Right lobe of liver (tissue), 6 donors: ENCODE data around the gene PCLO. TPM values are rescaled to one million over a fixed set of nuclear protein-coding genes. Genes with fewer than 3 reads are reported as not detected.
"Not testable (repeated sequence)": the region's sequence is repeated elsewhere in the genome, so short reads cannot be mapped to it uniquely, and the experiment has no call there.

ENCODE experiments used
- ATAC-seq, 4 donors: fragments of 200-7000 bp; cut with Tn5 transposase; one replicate each; pipeline ENCODE4 v1.9.1; 2020; ENCODE audit warnings: mild to moderate bottlenecking in 4 of 4, moderate library complexity in 4 of 4
- DNase-seq, 3 donors: peaks; one replicate each; pipeline ENCODE4 v3.0.0-alpha.2; 2020
- H3K27ac ChIP-seq, 3 donors: fragments of 200-600 bp; one replicate each; pipeline ENCODE4 v1.8.0; 2022
- H3K27me3 ChIP-seq, 2 donors: fragments of 200-600 bp; one replicate each; pipeline ENCODE4 v1.8.0; 2022
- H3K36me3 ChIP-seq, 4 donors: fragments of 200-600 bp; sonication (generic) in 1 of 4; one replicate each; pipeline versions ENCODE4 v1.5.1 to v1.8.0; 2017 to 2022; ENCODE audit warnings: control low read depth in 1 of 4
- H3K4me1 ChIP-seq, 4 donors: fragments of 200-600 bp; sonication (generic) in 1 of 4; one replicate each; pipeline versions ENCODE4 v1.5.1 to v1.8.0; 2017 to 2022; ENCODE audit warnings: control low read depth in 1 of 4
- H3K4me3 ChIP-seq, 3 donors: fragments of 200-600 bp; one replicate each; pipeline ENCODE4 v1.8.0; 2022
- H3K9me3 ChIP-seq, 4 donors: fragments of 200-600 bp; sonication (generic) in 1 of 4; one replicate each; pipeline versions ENCODE4 v1.5.1 to v1.8.0; 2017 to 2022; ENCODE audit warnings: control low read depth in 1 of 4
- CTCF ChIP-seq, 4 donors: fragments of 200-600 bp in 3 of 4; fragments of 450-650 bp in 1 of 4; IDR thresholded peaks; one replicate each; pipeline versions ENCODE4 v1.5.1 to v1.8.0; 2016 to 2022; ENCODE audit warnings: antibody characterized with exemption in 4 of 4, mild to moderate bottlenecking in 2 of 4
- POLR2A ChIP-seq: fragments of 450-650 bp; IDR thresholded peaks from one replicate; pipeline ENCODE4 v1.6.1; 2017; ENCODE audit warnings: antibody characterized with exemption, mild to moderate bottlenecking
- WGBS: methylation state at CpG from one replicate; pipeline ENCODE4 v1.1.6; 2018; ENCODE audit warnings: low coverage, low lambda C conversion rate; ENCODE audit not compliant: insufficient coverage; ENCODE audit errors: missing lambda C conversion rate; 5-methylcytosine and 5-hydroxymethylcytosine counted together
- intact Hi-C, 2 donors: fragments of 100-400 bp; cut with DNase I; formaldehyde crosslinking; loops; one replicate each; pipeline versions ENCODE4 v1.11.2 to v1.14.1; 2022
- total RNA-seq, 6 experiments: library from RNA; depleted of rRNA in 2 of 6; stranded (reverse); fragments of >200 nt in 2 of 6; fragmentation: NEBNext Ultra II Directional in 3 of 6; extraction: Animal tissue kit (Norgen Biotek cat#: 25700) in 3 of 6; gene quantifications; one replicate each; pipeline versions ENCODE4 v1.1.0 to v1.2.4, GENCODE V29; 2016 to 2023
- donor health status: DM: no; HTN: yes; CAD: no.
- donor health status: DM: no; HTN: no; CAD: no.
- donor health status: DM: no; HTN: no; CAD: no.
- donor health status: DM: no; HTN: yes; CAD: no.
- donor health status: DM: no; HTN: yes; CAD: no.

PCLO gene
- total RNA-seq, 6 experiments from 2014 or later = 0.22 to 1.1 (median 0.33) TPM

DNA sequence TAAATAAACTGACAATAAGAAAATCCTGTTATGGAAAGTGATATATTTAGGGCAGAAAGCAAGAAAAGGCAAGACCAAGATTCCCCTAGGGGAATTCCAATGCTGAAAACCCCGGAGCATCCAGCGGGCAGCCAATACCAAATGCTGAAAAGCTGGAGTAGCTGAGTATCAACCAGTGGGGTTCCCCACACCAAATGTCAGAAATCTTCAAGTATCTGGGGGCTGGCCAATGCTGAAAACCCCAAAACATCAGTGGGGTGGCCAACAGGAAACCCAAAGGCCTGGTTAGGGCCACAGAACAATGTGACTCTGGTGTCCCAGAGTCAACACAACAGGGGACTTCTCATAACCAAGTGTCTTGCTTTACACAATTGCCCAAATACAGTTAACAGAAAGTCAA is 447.3 kb downstream of the PCLO start:
- H3K4me3 ChIP-seq = no peak overlapping the region
- H3K9me3 ChIP-seq = no peaks in the 10 kb centered on the region
- 31% methylated on average over 2 of the region's 2 CpGs for WGBS
- H3K4me1 ChIP-seq = no peaks in the 10 kb centered on the region
- H3K36me3 ChIP-seq = no peaks in the 10 kb centered on the region
- no peak for ATAC-seq
- no peak for DNase-seq
- no peaks in the 10 kb centered on the region for H3K27me3 ChIP-seq
- intact Hi-C loops = no loop called here
- no peak overlapping the region for H3K27ac ChIP-seq
- TF ChIP-seq CTCF (IDR thresholded peaks at IDR 0.05) (no peak), POLR2A (no peak)

DNA sequence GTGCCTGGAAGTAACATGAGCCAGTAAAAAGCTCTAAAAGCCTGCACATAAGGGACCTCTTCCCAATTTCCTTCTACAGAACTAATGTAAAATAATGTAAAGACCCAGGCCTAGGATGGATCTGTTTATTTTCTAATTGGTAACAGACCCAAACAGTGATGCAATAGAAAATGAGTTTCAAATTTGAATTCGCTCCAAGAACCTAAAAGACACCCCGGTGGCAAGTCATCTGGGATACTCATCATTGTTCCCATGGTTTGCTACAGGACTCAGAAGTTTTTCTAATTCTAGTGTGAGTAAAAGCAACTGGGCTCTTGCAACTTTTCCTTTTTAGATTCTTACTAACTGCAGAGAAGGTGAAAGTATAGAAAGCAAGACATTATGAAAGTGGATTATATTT is 447.8 kb downstream of the PCLO start:
- DNase-seq (no peak), ATAC-seq (no peak)
- H3K4me3 ChIP-seq = no peak overlapping the region
- no peaks in the 10 kb centered on the region for H3K36me3 ChIP-seq
- 78% methylated on average over 2 of the region's 2 CpGs for WGBS
- TF ChIP-seq CTCF (IDR thresholded peaks at IDR 0.05) = no peak
- no peak for TF ChIP-seq POLR2A
- no peaks in the 10 kb centered on the region for H3K9me3 ChIP-seq
- no peaks in the 10 kb centered on the region for H3K27me3 ChIP-seq
- no peaks in the 10 kb centered on the region for H3K4me1 ChIP-seq
- intact Hi-C loops = no loop called here
- no peak overlapping the region for H3K27ac ChIP-seq

- ATAC-seq = no peak
- Histone ChIP-seq H3K9me3 (no peaks in the 10 kb centered on the region), H3K27me3 (no peaks in the 10 kb centered on the region), H3K4me1 (no peaks in the 10 kb centered on the region), H3K4me3 (no peak overlapping the region), H3K36me3 (no peaks in the 10 kb centered on the region), H3K27ac (no peak overlapping the region)
- intact Hi-C loops = no loop called here
- no peak for TF ChIP-seq CTCF (IDR thresholded peaks at IDR 0.05)
- TF ChIP-seq POLR2A = no peak
- no peak for DNase-seq
- 55% methylated on average over 2 of the region's 2 CpGs for WGBS
Measured at GRCh38 chr7:82713506-82713905, 449.2 kb downstream of the PCLO start.

- H3K4me3 ChIP-seq, H3K27ac ChIP-seq, H3K4me1 ChIP-seq, H3K36me3 ChIP-seq, ATAC-seq, intact Hi-C loops, H3K9me3 ChIP-seq, H3K27me3 ChIP-seq, DNase-seq: not testable (repeated sequence)
- WGBS = 39% methylated on average over 1 of the region's 1 CpG
Measured at GRCh38 chr7:82706344-82706743, 456.3 kb downstream of the PCLO start.

DNA sequence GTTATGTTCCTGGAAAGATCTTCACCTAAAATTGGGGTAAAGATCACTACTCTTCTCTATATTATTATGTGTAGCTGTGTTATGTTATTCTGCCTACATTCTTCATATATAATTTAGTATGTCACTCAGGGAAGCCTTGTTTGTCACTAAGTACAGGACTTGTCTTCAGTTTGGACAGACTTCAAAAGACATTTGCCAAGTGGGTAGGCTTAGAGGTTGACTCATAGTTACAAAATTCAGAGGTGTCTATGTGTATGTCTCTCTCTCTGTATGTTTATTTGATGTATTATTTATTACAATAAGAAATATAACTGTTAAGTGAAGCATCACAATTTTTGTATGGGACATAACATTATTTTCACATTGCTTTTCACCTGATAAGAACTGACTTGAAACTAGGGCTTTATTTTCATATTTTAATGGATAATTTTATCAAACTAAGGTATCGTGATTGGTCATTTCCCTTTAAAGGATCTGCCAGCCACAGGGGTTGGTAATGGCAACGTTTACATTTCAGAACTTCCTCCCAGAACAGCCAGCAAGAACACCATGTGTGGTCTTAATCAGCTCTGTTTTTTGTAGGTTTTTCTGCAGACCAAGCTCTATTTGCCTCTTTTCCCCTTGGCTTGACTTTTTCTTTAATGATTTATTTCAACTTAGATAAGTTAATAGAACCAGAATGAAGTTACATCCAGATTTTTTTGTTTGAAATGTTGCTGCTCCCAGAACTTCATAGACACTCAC is 457.0 kb downstream of the PCLO start:
- Histone ChIP-seq H3K4me1 (no peaks in the 10 kb centered on the region), H3K9me3 (no peaks in the 10 kb centered on the region), H3K4me3 (no peak overlapping the region), H3K36me3 (no peaks in the 10 kb centered on the region), H3K27ac (no peak overlapping the region), H3K27me3 (no peaks in the 10 kb centered on the region)
- no peak for DNase-seq
- no peak for ATAC-seq
- intact Hi-C loops = no loop called here
- TF ChIP-seq CTCF (IDR thresholded peaks at IDR 0.05) (no peak), POLR2A (no peak)
- 22% methylated on average over 2 of the region's 2 CpGs for WGBS
